ENCODE data around the gene MMP23B. TPM values are rescaled to one million over a fixed set of nuclear protein-coding genes. Genes with fewer than 3 reads are reported as not detected.

MMP23B gene
- total RNA-seq, 6 experiments from 2014 or later = 0.75 to 4.0 (median 2.3) TPM

DNA sequence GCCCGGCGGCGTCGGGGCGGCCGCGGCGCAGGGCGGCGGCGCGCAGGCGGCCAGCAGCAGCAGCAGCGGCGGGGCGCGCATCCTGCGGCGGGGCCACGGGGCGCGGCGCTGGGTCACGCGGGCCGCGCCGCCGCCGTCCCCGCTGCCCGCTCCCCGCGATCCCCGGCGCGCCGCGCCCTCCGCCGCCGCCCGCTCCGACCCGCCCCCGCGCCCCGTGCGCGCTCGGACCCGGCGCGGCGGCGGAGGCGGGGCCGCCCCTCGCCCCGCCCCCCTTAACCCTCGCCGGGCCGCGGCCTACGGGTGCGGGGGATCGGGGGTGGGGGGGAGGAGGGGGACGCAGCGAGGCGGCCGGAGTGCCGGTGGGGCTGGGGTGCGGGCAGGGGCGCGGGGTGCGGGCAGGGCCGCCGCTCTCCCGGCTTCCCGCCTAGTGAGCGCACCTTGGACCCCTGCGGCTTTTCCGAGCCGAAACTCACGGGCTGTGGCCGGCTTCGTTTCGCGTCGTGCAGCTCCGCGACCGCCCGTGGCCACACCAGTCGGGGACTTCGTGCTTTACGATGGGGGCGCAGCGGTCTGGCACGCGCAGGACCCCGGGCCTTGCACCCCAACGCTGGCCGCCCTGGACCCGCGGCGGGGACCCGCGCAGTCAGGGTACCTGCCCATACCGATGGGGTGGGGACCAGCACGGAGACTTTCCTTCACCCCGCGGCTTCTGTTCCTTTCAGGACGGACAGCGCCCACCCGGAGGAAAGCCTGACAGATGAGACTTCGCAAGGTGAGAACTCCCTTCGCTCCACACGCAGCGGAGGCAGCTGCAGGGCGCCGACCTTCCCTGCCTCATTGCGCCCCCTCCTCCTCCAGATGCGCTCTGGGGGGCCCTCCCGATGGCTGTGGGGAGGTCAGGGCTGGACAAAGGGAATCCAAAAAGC is 31.8 kb upstream of the MMP23B start, which contains the start of gene FNDC10:
Gene FNDC10 (minus strand): TSS at position 201 of the 926 bp plus-strand sequence. CDS start 120 bp downstream, at position 81.
- H3K27me3 ChIP-seq = peaks cover 6 to 7% of the 10 kb centered on the region in 2 donors
- WGBS (ENCODE audit: insufficient coverage, low coverage, low lambda C conversion rate, missing lambda C conversion rate) = no CpG with 5 or more reads among the region's 125 CpGs
- TF ChIP-seq, protein P1, sequence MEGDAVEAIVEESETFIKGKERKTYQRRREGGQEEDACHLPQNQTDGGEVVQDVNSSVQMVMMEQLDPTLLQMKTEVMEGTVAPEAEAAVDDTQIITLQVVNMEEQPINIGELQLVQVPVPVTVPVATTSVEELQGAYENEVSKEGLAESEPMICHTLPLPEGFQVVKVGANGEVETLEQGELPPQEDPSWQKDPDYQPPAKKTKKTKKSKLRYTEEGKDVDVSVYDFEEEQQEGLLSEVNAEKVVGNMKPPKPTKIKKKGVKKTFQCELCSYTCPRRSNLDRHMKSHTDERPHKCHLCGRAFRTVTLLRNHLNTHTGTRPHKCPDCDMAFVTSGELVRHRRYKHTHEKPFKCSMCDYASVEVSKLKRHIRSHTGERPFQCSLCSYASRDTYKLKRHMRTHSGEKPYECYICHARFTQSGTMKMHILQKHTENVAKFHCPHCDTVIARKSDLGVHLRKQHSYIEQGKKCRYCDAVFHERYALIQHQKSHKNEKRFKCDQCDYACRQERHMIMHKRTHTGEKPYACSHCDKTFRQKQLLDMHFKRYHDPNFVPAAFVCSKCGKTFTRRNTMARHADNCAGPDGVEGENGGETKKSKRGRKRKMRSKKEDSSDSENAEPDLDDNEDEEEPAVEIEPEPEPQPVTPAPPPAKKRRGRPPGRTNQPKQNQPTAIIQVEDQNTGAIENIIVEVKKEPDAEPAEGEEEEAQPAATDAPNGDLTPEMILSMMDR (IDR thresholded peaks at IDR 0.05) = no peak
- TF ChIP-seq POLR2A (IDR thresholded peaks at IDR 0.05) = no peak

DNA sequence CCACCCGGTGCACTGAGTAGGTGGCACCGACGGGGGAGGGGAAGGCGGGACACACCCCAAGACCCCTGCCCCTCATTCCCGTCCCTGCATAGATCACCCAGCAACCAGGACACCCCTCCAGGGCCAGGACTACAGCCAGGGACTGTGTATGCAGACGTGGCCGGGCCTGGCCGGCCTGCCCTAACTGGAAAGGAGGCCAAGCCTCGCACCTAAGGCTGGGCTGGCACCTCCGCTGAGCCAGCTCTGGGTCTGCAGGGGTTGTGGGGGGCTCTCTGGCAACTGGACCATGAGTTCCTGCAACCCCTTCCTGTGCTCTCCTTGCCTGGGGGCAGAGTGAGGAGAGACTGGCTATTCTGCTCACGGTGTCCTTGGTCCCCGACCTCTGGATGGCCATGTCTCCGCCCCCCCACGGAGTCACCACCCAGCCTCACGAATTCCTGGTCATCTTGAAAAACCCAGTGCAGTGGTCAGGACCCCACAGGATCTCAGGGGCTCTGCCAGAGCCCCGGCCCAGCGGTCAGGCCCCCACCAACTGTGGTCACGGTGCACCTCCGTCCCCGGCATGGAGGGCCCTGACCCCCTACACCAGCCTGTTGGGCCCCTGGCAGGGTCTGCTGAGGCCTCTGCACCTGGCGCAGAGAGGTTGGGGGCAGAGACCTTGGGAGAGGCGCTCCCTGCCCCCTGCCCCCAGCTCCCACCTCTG is 31.0 kb upstream of the MMP23B start:
- 94% methylated on average over 3 of the region's 22 CpGs for WGBS (ENCODE audit: insufficient coverage, low coverage, low lambda C conversion rate, missing lambda C conversion rate)
- ATAC-seq (no peak), DNase-seq (peak in 1 of 3 donors; percentile 53)
- Histone ChIP-seq H3K27ac (no peak overlapping the region), H3K4me1 (peaks cover 0 to 4% (median 0%) of the 10 kb centered on the region in 4 donors), H3K4me3 (no peak overlapping the region), H3K27me3 (peaks cover 6 to 7% of the 10 kb centered on the region in 2 donors), H3K36me3 (no peaks in the 10 kb centered on the region), H3K9me3 (no peaks in the 10 kb centered on the region)
- intact Hi-C loops (cut with DNase I) = no loop called here
- TF ChIP-seq POLR2A (IDR thresholded peaks at IDR 0.05) = no peak
- TF ChIP-seq, protein P1 (IDR thresholded peaks at IDR 0.05) = no peak

More for the DNA sequence above, 31.8 kb upstream of the MMP23B start, which contains the start of gene FNDC10:
- Histone ChIP-seq H3K4me1 (peaks cover 0 to 4% (median 0%) of the 10 kb centered on the region in 4 donors), H3K4me3 (peak within 1 kb of the TSS in 2 of 3 donors; percentile 23 to 37), H3K27ac (no peak within 1 kb of the TSS), H3K9me3 (no peaks in the 10 kb centered on the region), H3K36me3 (no peaks in the 10 kb centered on the region)
- DNase-seq = no peak
- intact Hi-C loops (cut with DNase I) = no loop called here
- peak in 1 of 4 donors; percentile 21 for ATAC-seq

DNA sequence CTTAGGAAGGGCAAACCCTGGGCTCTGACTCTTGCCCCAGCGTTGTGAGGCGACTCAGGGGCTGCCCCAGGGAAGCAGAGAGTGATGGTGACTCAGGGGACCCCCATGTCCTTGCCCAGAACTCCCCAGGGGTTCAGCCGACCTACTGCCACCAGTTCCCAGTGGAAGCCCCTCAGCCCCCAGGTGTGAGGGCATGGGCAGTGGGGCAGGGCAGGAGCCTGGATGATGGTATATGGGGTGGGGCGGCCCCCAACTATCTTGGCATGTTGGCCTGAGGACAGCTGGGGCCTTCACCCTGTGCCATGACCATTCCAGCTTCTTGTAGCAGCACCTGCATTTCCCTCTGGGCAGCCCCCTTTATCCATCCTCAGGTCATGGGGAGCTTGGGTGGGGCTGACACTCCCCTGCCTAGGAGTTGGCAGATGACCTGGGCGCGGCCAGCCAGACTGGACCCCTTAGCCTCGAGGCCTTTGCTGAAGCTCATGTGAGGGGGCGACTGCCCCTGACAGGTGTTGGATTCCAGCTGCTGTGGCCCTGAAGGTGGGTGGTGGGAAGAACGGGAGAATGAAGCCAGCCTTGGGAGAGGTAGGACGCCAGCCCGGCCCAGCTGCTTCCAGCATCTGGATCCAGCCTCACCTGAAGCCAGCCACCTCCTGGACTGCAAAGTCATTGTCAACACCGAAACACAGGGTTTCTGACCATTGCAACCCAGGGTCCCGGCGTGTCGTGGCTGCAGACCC is 30.2 kb upstream of the MMP23B start:
- ATAC-seq (no peak), DNase-seq (no peak)
- Histone ChIP-seq H3K27ac (no peak overlapping the region), H3K36me3 (no peaks in the 10 kb centered on the region), H3K27me3 (peaks cover 6 to 7% of the 10 kb centered on the region in 2 donors), H3K9me3 (no peaks in the 10 kb centered on the region), H3K4me1 (peaks cover 0 to 4% (median 0%) of the 10 kb centered on the region in 4 donors), H3K4me3 (no peak overlapping the region)
- WGBS (ENCODE audit: insufficient coverage, low coverage, low lambda C conversion rate, missing lambda C conversion rate) = 90% methylated on average over 7 of the region's 15 CpGs
- TF ChIP-seq, protein P1 (IDR thresholded peaks at IDR 0.05) = no peak
- no peak for TF ChIP-seq POLR2A (IDR thresholded peaks at IDR 0.05)
- intact Hi-C loops (cut with DNase I) = no loop called here

DNA sequence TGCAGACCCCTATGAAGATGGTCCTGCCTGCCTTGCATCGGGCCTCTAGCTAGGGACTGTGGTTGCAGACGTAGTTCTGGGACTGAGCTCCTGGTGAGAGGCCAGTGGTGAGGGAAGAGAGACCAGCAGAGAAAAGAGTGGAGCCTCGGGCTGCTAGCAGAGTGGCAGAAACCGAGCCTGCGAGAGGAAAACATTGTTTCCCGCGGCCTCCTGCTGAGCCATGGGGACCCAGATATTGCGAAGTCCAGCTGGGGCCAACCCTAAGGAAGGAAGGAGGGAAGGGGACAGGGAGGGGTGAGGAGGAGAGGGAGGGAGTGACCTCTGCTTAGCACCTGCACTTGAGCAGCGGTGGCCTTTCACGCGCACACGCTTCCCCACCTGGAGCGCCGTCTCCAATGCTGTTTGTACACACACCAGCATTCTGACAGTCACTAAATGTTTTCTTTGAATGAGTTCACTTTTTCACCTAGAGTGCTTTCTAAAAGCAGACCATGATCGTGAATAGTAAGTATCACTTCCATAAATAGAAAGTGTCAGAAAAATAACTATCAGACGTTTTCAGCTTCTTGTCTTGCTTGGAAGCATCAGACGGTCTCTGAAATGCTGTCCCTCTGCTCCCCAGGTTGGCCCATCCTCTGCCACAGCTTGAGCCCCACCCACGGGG is 29.5 kb upstream of the MMP23B start:
- TF ChIP-seq, protein P1 (IDR thresholded peaks at IDR 0.05) = no peak
- TF ChIP-seq POLR2A (IDR thresholded peaks at IDR 0.05) = no peak
- intact Hi-C loops (cut with DNase I) = no loop called here
- H3K27ac ChIP-seq = no peak overlapping the region
- ATAC-seq (no peak), DNase-seq (no peak)
- 45% methylated on average over 15 of the region's 18 CpGs for WGBS (ENCODE audit: insufficient coverage, low coverage, low lambda C conversion rate, missing lambda C conversion rate)
- H3K4me1 ChIP-seq = peaks cover 0 to 4% (median 0%) of the 10 kb centered on the region in 4 donors
- H3K27me3 ChIP-seq = peaks cover 6 to 7% of the 10 kb centered on the region in 2 donors
- H3K9me3 ChIP-seq = no peaks in the 10 kb centered on the region
- no peaks in the 10 kb centered on the region for H3K36me3 ChIP-seq
- H3K4me3 ChIP-seq = no peak overlapping the region

Data from right lobe of liver (tissue), 6 donors.